ENCODE data around the gene MBD3L1. TPM values are rescaled to one million over a fixed set of nuclear protein-coding genes. Genes with fewer than 3 reads are reported as not detected.

MBD3L1 gene
- total RNA-seq, 1 donor from 2014 or later = not detected

DNA sequence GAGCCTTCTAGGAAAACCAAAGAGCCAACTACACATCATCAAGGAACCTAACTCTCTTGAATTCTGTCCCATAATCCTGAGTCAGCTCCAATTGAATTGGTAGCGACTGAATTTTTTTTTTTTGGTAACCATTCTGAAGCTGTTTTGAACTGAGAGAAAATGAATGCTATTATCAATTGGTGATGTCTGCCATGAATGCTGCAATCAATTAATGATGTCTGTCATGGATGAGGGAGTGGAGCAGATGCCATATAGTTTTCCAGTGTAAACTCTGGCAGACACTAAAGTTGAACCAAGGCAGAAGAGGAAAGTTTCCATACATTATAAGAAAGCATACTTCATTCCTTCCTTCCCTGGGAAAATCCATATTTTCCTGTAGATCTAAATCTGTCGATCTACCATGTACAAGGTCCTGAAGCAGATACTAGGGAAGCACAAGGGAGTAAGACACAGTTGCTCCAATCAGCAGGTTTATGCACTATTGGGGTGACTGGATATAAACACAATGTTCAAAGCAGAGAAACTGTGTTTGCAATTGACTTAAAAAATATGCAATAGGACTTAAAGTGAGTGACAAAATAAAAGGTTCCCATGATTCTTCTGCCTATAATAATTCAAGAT lies 48.8 kb downstream of the MBD3L1 start:
- ATAC-seq = no peak

DNA sequence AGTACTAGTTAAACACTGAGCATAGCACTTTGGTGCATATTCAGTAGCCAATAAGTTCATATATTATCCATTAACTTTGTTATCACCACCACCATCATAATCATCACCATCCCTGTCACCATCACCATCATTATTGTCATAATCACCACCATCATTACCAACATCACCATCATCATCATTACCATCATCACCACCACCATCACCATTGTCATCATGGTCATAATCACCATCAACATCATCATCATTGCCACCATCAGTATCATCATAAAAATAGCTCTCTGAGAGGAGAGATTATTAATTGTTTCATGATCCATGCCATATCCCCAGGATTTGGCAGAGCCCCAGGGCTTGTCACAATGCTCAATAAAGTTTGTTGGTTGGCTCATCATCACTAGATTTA lies 49.3 kb downstream of the MBD3L1 start:
- DNase-seq (ENCODE audit: low spot score) (no peak), ATAC-seq (no peak)

More for the DNA sequence above, 48.8 kb downstream of the MBD3L1 start:
- no peak for DNase-seq (ENCODE audit: low spot score)

DNA sequence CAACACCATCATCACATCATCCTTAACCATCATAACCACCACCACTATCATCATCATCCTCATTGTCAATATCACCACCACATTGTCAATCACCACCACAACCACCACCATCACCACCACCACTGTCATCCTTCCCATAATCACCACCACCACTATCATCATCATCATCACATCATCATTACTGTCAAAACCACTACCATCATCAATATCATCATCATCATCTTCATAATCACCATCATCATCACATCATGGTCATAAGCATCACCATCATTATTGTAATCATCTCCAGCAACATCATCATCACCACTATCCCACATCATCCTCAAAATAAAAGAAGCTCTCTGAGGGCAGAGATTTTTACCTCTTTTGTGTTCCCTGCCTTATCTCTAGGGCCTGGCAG lies 52.2 kb downstream of the MBD3L1 start:
- ATAC-seq (no peak), DNase-seq (ENCODE audit: low spot score) (no peak)

DNA sequence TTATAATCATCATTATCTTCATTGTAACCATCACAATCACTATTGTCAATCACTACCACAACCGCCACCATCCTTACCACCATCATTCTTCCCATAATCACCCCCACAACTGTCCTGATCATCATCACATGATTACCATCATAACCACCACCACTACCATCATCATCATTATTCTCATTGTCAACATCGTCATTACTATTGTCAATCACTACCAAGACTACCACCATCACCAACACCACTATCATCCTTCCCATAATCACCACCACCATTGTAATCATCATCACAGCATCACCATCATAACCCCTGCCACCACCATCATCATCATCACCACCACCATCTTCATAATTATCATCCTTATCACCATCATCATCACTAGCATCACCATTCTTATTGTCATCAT lies 55.2 kb downstream of the MBD3L1 start:
- ATAC-seq = no peak
- no peak for DNase-seq (ENCODE audit: low spot score)

DNA sequence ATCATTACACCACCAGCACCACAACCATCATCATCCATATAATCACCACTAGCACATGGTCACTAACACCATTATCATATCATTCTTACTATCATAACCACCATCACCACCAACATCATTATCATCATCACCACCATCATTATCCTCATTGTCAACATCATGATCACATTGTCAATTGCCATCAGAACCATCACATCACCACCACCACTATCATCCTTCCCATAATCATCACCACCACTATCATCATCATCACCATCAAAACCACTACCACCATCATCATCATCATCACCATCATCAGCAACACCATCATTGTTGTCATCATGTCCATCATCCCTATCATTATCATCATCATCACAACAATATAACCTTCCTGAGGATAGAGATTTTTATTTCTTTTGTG lies 58.1 kb downstream of the MBD3L1 start:
- DNase-seq (ENCODE audit: low spot score) (no peak), ATAC-seq (no peak)

Other genes starting within 250 kb of the MBD3L1 start
- gene ADAMTS10, start 221.7 kb upstream of the MBD3L1 start, total RNA-seq = 12.0 TPM
- gene NFILZ, start 201.7 kb upstream of the MBD3L1 start, total RNA-seq = not detected
- gene ACTL9, start 133.6 kb upstream of the MBD3L1 start, total RNA-seq = not detected
- not detected for gene OR2Z1, start 110.7 kb upstream of the MBD3L1 start, total RNA-seq
- 10.4 TPM for gene ZNF558, start 73 bp upstream of the MBD3L1 start, total RNA-seq
- gene MUC16, start 178.0 kb downstream of the MBD3L1 start, total RNA-seq = not detected

All from left lobe of liver (tissue), 2 donors.